ENCODE data around the gene PERCC1. TPM values are rescaled to one million over a fixed set of nuclear protein-coding genes. Genes with fewer than 3 reads are reported as not detected.

The PERCC1 gene
- total RNA-seq, result not detected

GRCh38 chr16:1430759-1431496 is at the start of gene PERCC1:
TSS of gene PERCC1 (plus strand) at chr16:1431078. CDS start at chr16:1432594, 1,516 bp downstream.

GRCh38 chr16:1414532-1415260 is 16.2 kb upstream of the PERCC1 start, which contains the start of gene UNKL:
TSS of gene UNKL (minus strand) at chr16:1414704. CDS start at chr16:1414691, 13 bp downstream.

GRCh38 chr16:1443980-1444729 is 13.3 kb downstream of the PERCC1 start, which contains the start of gene CCDC154:
TSS of gene CCDC154 (minus strand) at chr16:1444556. CDS start at chr16:1444322, 234 bp downstream.

GRCh38 chr16:1474796-1475551 is 44.1 kb downstream of the PERCC1 start, which contains the start of gene CLCN7:
TSS of gene CLCN7 (minus strand) at chr16:1475028. CDS start at chr16:1474974, 54 bp downstream.

Other genes starting within 250 kb of the PERCC1 start
- not detected for gene TPSG1, start 205.8 kb upstream of the PERCC1 start, total RNA-seq
- not detected for gene TPSB2, start 200.9 kb upstream of the PERCC1 start, total RNA-seq
- gene TPSAB1, start 190.4 kb upstream of the PERCC1 start, total RNA-seq, result not detected
- not detected for gene TPSD1, start 175.0 kb upstream of the PERCC1 start, total RNA-seq
- gene UBE2I, start 121.4 kb upstream of the PERCC1 start, total RNA-seq, result 10 to 100 TPM; 50.9 to 69.9 TPM
- under 1 TPM in 1 of 2 donors, not detected in 1; 0.34 TPM for gene BAIAP3, start 97.4 kb upstream of the PERCC1 start, total RNA-seq
- 10 to 100 TPM; 42.7 to 52.3 TPM for gene TSR3, start 79.2 kb upstream of the PERCC1 start, total RNA-seq
- gene GNPTG, start 79.1 kb upstream of the PERCC1 start, total RNA-seq, result 10 to 100 TPM; 28.3 to 47.5 TPM
- 1 to 10 TPM; 7.0 to 7.2 TPM for gene UNKL, start 16.4 kb upstream of the PERCC1 start, total RNA-seq
- gene UQCC4, start 10.3 kb upstream of the PERCC1 start, total RNA-seq, result 10 to 100 TPM in 1 of 2 donors, 1 to 10 TPM in 1; 9.3 to 17.3 TPM
- gene CCDC154, start 13.5 kb downstream of the PERCC1 start, total RNA-seq, result 1 to 10 TPM in 1 of 2 donors, under 1 TPM in 1; 0.67 to 2.8 TPM
- 100 to 1,000 TPM; 476 to 523 TPM for gene CLCN7, start 44.0 kb downstream of the PERCC1 start, total RNA-seq
- under 1 TPM; under 0.01 to 0.34 TPM for gene PTX4, start 57.9 kb downstream of the PERCC1 start, total RNA-seq
- gene TELO2, start 62.3 kb downstream of the PERCC1 start, total RNA-seq, result 10 to 100 TPM; 21.7 to 28.6 TPM
- 10 to 100 TPM in 1 of 2 donors, 1 to 10 TPM in 1; 1.7 to 10.3 TPM for gene TMEM204, start 102.6 kb downstream of the PERCC1 start, total RNA-seq
- 10 to 100 TPM; 14.3 to 26.2 TPM for gene IFT140, start 181.0 kb downstream of the PERCC1 start, total RNA-seq
- 10 to 100 TPM; 10.7 to 12.0 TPM for gene CRAMP1, start 181.3 kb downstream of the PERCC1 start, total RNA-seq
- 100 to 1,000 TPM in 1 of 2 donors, 10 to 100 TPM in 1; 60.6 to 129 TPM for gene JPT2, start 247.2 kb downstream of the PERCC1 start, total RNA-seq